H1 (cell line): ENCODE data around the gene CHRNA4.

Source experiments
- CBX8 ChIP-seq: fragments of 300-800, 300-1000 bp; sonication (generic); IDR thresholded peaks from 2 replicates; pipeline ENCODE4 v1.7.1; 2016; ENCODE audit warnings: low read depth, low read length, borderline replicate concordance
- CHD1 ChIP-seq: IDR thresholded peaks from 2 replicates; pipeline ENCODE4 v1.6.1; 2012; ENCODE audit warnings: low read depth, low read length, improper control_type of control experiment
- CHD2 ChIP-seq: IDR thresholded peaks from 2 replicates; pipeline ENCODE4 v1.6.1; 2012; ENCODE audit warnings: low read length, improper control_type of control experiment
- EP300 ChIP-seq, 2 experiments: IDR thresholded peaks; 1 replicate in 1 of 2; 2 replicates in 1 of 2; pipeline ENCODE4 v1.6.1; 2011 to 2012; ENCODE audit warnings: low read depth in 2 of 2, low read length in 2 of 2, mild to moderate bottlenecking in 2 of 2, borderline replicate concordance in 1 of 2, inconsistent platforms in 1 of 2, moderate library complexity in 1 of 2
- HDAC2 ChIP-seq, 2 experiments: fragments of 300-600 bp in 1 of 2; sonication (generic) in 1 of 2; IDR thresholded peaks; 2 replicates each; pipeline ENCODE4 v1.6.1; 2011 to 2012; ENCODE audit warnings: low read depth in 2 of 2, low read length in 2 of 2, mild to moderate bottlenecking in 2 of 2, moderate library complexity in 2 of 2, borderline replicate concordance in 1 of 2, inconsistent platforms in 1 of 2
- POLR2A ChIP-seq, 2 experiments: IDR thresholded peaks; 1 replicate in 1 of 2; 2 replicates in 1 of 2; pipeline ENCODE4 v1.6.1; 2011; ENCODE audit warnings: low read depth in 2 of 2, low read length in 2 of 2, mild to moderate bottlenecking in 2 of 2; ENCODE audit errors: control extremely low read depth in 1 of 2
- RAD21 ChIP-seq, 2 experiments: IDR thresholded peaks in 1 of 2; conservative IDR thresholded peaks in 1 of 2; 2 replicates each; pipeline ENCODE4 v1.6.1; 2011; ENCODE audit warnings: low read depth in 2 of 2, low read length in 2 of 2, improper control_type of control experiment in 1 of 2, inconsistent platforms in 1 of 2, mild to moderate bottlenecking in 1 of 2, moderate library complexity in 1 of 2
- RFX5 ChIP-seq: IDR thresholded peaks from 2 replicates; pipeline ENCODE4 v1.6.1; 2011; ENCODE audit warnings: low read depth, low read length, improper control_type of control experiment, borderline replicate concordance
- SP1 ChIP-seq: IDR thresholded peaks from 2 replicates; pipeline ENCODE4 v1.6.1; 2011; ENCODE audit warnings: low read depth, low read length
- TAF1 ChIP-seq: IDR thresholded peaks from 2 replicates; pipeline ENCODE4 v1.6.1; 2011; ENCODE audit warnings: mild to moderate bottlenecking, low read depth, low read length
- TCF12 ChIP-seq: IDR thresholded peaks from 2 replicates; pipeline ENCODE4 v1.6.1; 2011; ENCODE audit warnings: low read depth, mild to moderate bottlenecking, low read length
- YY1 ChIP-seq: IDR thresholded peaks from 2 replicates; pipeline ENCODE4 v1.6.1; 2011; ENCODE audit warnings: low read depth, mild to moderate bottlenecking, low read length
- TF ChIP-seq, protein P1 (sequence below), 3 experiments: IDR thresholded peaks; 1 replicate in 2 of 3; 2 replicates in 1 of 3; pipeline versions ENCODE4 v1.5.1 to v1.6.1; 2011; ENCODE audit warnings: low read length in 3 of 3, mild to moderate bottlenecking in 3 of 3, inconsistent platforms in 2 of 3, low read depth in 1 of 3, moderate library complexity in 1 of 3; ENCODE audit not compliant: insufficient read depth in 1 of 3; ENCODE audit errors: control extremely low read depth in 1 of 3
- TF ChIP-seq, protein P2 (sequence below): IDR thresholded peaks from 2 replicates; pipeline ENCODE4 v1.6.1; 2011; ENCODE audit warnings: low read length, improper control_type of control experiment

DNA sequence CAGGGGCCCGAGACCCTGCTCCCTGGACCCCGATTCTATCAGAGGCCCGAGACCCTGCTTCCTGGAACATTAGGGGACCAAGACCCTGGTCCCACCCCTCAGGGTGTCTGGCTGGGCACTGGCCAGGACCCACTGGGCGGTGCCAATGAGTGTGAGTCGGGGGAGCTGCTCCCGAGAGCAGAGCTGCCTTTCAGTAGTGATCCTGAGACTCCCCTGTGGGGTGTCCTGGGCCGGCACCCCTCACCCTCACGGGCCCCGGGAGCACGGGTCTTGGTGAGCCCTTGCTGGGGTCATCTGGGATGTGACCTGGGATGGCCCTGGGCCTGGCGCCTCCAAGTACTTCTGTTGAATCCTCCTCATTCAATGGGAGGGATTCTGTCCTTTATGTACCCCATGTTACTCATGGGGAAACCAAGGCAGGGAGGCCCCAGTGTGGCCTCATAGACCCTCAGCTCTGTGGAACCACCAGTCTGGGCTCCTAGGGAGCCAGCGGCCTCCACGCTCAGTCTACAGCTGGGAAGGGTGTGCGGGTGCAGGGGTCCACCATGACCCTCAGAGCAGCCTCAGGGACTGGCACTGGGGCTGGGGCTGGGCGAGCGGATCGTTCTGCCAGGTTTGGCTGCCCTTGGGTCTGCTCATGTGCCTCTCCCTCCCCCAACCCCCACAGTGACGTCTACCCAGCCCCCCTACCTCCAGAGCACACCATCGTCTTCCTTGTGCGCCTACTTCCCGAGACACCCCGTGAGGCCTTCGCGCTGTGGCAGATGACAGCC, 42.6 kb downstream of the CHRNA4 start:
- TF ChIP-seq YY1 (no peak), TCF12 (no peak), CHD1 (no peak), RFX5 (no peak), CHD2 (no peak), CBX8 (no peak), EP300 (IDR thresholded peaks at IDR 0.05; ENCODE audit: borderline replicate concordance in 1 of 2, low read depth in 2 of 2, low read length in 2 of 2) (no peak), SP1 (no peak), HDAC2 (IDR thresholded peaks at IDR 0.05; ENCODE audit: borderline replicate concordance in 1 of 2, low read depth in 2 of 2, low read length in 2 of 2) (no peak), RAD21 (IDR thresholded peaks at IDR 0.05 in 1 of 2, conservative IDR thresholded peaks at IDR 0.05 in 1 of 2; ENCODE audit: low read depth in 2 of 2, low read length in 2 of 2) (no peak), POLR2A (IDR thresholded peaks at IDR 0.05; ENCODE audit: control extremely low read depth in 1 of 2, low read depth in 2 of 2, low read length in 2 of 2) (no peak), TAF1 (no peak)
- TF ChIP-seq, protein P1, sequence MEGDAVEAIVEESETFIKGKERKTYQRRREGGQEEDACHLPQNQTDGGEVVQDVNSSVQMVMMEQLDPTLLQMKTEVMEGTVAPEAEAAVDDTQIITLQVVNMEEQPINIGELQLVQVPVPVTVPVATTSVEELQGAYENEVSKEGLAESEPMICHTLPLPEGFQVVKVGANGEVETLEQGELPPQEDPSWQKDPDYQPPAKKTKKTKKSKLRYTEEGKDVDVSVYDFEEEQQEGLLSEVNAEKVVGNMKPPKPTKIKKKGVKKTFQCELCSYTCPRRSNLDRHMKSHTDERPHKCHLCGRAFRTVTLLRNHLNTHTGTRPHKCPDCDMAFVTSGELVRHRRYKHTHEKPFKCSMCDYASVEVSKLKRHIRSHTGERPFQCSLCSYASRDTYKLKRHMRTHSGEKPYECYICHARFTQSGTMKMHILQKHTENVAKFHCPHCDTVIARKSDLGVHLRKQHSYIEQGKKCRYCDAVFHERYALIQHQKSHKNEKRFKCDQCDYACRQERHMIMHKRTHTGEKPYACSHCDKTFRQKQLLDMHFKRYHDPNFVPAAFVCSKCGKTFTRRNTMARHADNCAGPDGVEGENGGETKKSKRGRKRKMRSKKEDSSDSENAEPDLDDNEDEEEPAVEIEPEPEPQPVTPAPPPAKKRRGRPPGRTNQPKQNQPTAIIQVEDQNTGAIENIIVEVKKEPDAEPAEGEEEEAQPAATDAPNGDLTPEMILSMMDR (IDR thresholded peaks at IDR 0.05; ENCODE audit: control extremely low read depth in 1 of 3, insufficient read depth in 1 of 3, low read depth in 1 of 3, low read length in 3 of 3), result no peak
- TF ChIP-seq, protein P2, sequence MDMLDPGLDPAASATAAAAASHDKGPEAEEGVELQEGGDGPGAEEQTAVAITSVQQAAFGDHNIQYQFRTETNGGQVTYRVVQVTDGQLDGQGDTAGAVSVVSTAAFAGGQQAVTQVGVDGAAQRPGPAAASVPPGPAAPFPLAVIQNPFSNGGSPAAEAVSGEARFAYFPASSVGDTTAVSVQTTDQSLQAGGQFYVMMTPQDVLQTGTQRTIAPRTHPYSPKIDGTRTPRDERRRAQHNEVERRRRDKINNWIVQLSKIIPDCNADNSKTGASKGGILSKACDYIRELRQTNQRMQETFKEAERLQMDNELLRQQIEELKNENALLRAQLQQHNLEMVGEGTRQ, result no peak
